ENCODE measurements around the gene RYR2. TPM values are rescaled to one million over a fixed set of nuclear protein-coding genes. Genes with fewer than 3 reads are reported as not detected.

Gene RYR2
- total RNA-seq, 1 experiment from 2014 or later = 2.8 TPM

GRCh38 chr1:237712586-237713157 lies 670.7 kb downstream of the RYR2 start:
- no peak overlapping the region for H3K27ac ChIP-seq (ENCODE audit: low read depth, low read length, poor library complexity, severe bottlenecking)
- intact Hi-C loops (cut with micrococcal nuclease; ENCODE audit: unreplicated experiment) = no loop called here
- BruUV-seq (replicated peaks) = no TSS peak
- H3K9me3 ChIP-seq (ENCODE audit: low read depth, low read length, poor library complexity, severe bottlenecking) = no peaks in the 10 kb centered on the region
- no peak overlapping the region for H3K4me3 ChIP-seq (ENCODE audit: low read depth, low read length, poor library complexity, severe bottlenecking)
- POLR2A ChIA-PET (ENCODE audit: low non-redundant PET) = no interaction called here
- no peaks in the 10 kb centered on the region for H3K4me1 ChIP-seq (ENCODE audit: insufficient read depth, low read length, poor library complexity, severe bottlenecking)
- no peaks in the 10 kb centered on the region for H3K36me3 ChIP-seq (ENCODE audit: insufficient read depth, low read length, poor library complexity, severe bottlenecking)
- no peak for DNase-seq (ENCODE audit: low spot score)
- no peaks in the 10 kb centered on the region for H3K27me3 ChIP-seq (replicated peaks; ENCODE audit: insufficient read depth, low read depth, low read length, poor library complexity)
- TF ChIP-seq CTCF (conservative IDR thresholded peaks at IDR 0.05; ENCODE audit: low read depth, low read length) = no peak
- no peak for TF ChIP-seq EZH2 (IDR thresholded peaks at IDR 0.05; ENCODE audit: borderline replicate concordance, low read depth, low read length, poor library complexity, severe bottlenecking)
- CTCF ChIA-PET = no interaction called here

- H3K4me3 ChIP-seq (ENCODE audit: low read depth, low read length, poor library complexity, severe bottlenecking) = no peak overlapping the region
- no peaks in the 10 kb centered on the region for H3K9me3 ChIP-seq (ENCODE audit: low read depth, low read length, poor library complexity, severe bottlenecking)
- no peaks in the 10 kb centered on the region for H3K4me1 ChIP-seq (ENCODE audit: insufficient read depth, low read length, poor library complexity, severe bottlenecking)
- ChIA-PET CTCF (no interaction called here), POLR2A (ENCODE audit: low non-redundant PET) (interaction anchor here (0.6 to 0.9 kb wide), 2 partner anchors 30 to 144 kb away, joined by 3 to 16 read pairs; no protein-coding TSS in a partner anchor)
- intact Hi-C loops (cut with micrococcal nuclease; ENCODE audit: unreplicated experiment) = no loop called here
- no peak for DNase-seq (ENCODE audit: low spot score)
- TF ChIP-seq CTCF (conservative IDR thresholded peaks at IDR 0.05; ENCODE audit: low read depth, low read length) (no peak), EZH2 (IDR thresholded peaks at IDR 0.05; ENCODE audit: borderline replicate concordance, low read depth, low read length, poor library complexity, severe bottlenecking) (no peak)
- no peaks in the 10 kb centered on the region for H3K36me3 ChIP-seq (ENCODE audit: insufficient read depth, low read length, poor library complexity, severe bottlenecking)
- no peak overlapping the region for H3K27ac ChIP-seq (ENCODE audit: low read depth, low read length, poor library complexity, severe bottlenecking)
- no peaks in the 10 kb centered on the region for H3K27me3 ChIP-seq (replicated peaks; ENCODE audit: insufficient read depth, low read depth, low read length, poor library complexity)
- BruUV-seq (replicated peaks) = no TSS peak
Measured at GRCh38 chr1:237713916-237714315, 671.9 kb downstream of the RYR2 start.

GRCh38 chr1:237717106-237717505 lies 675.1 kb downstream of the RYR2 start:
- Histone ChIP-seq H3K4me1 (ENCODE audit: insufficient read depth, low read length, poor library complexity, severe bottlenecking) (no peaks in the 10 kb centered on the region), H3K27ac (ENCODE audit: low read depth, low read length, poor library complexity, severe bottlenecking) (no peak overlapping the region), H3K4me3 (ENCODE audit: low read depth, low read length, poor library complexity, severe bottlenecking) (no peak overlapping the region), H3K27me3 (replicated peaks; ENCODE audit: insufficient read depth, low read depth, low read length, poor library complexity) (no peaks in the 10 kb centered on the region), H3K36me3 (ENCODE audit: insufficient read depth, low read length, poor library complexity, severe bottlenecking) (no peaks in the 10 kb centered on the region), H3K9me3 (ENCODE audit: low read depth, low read length, poor library complexity, severe bottlenecking) (no peaks in the 10 kb centered on the region)
- no TSS peak for BruUV-seq (replicated peaks)
- intact Hi-C loops (cut with micrococcal nuclease; ENCODE audit: unreplicated experiment) = no loop called here
- TF ChIP-seq CTCF (conservative IDR thresholded peaks at IDR 0.05; ENCODE audit: low read depth, low read length) (no peak), EZH2 (IDR thresholded peaks at IDR 0.05; ENCODE audit: borderline replicate concordance, low read depth, low read length, poor library complexity, severe bottlenecking) (no peak)
- DNase-seq (ENCODE audit: low spot score) = no peak
- CTCF ChIA-PET = no interaction called here
- POLR2A ChIA-PET (ENCODE audit: low non-redundant PET) = no interaction called here

Data from A673 (cell line).